SK-N-SH treated with all-trans-retinoic acid at 6 μM for 48 hours (cell line): ENCODE measurements around the gene DENND6A.
A peak's percentile ranks its signal among the peaks of the same experiment; 100 is the strongest.

Experiments used
- CREB5 ChIP-seq: fragments of 250-450 bp; sonication (Bioruptor Pico); IDR thresholded peaks from 2 replicates; pipeline ENCODE4 v1.5.1; 2020; ENCODE audit warnings: low read depth, mild to moderate bottlenecking, moderate library complexity
- RARB ChIP-seq: fragments of 250-450 bp; sonication (Bioruptor Pico); IDR thresholded peaks from 2 replicates; pipeline ENCODE4 v1.8.0; 2021; ENCODE audit warnings: mild to moderate bottlenecking, moderate library complexity
- TSHZ2 ChIP-seq: fragments of 250-450 bp; sonication (Bioruptor Pico); IDR thresholded peaks from 2 replicates; pipeline ENCODE4 v1.5.0; 2020; ENCODE audit warnings: mild to moderate bottlenecking, moderate library complexity
- ZFP3 ChIP-seq: fragments of 250-450 bp; sonication (Bioruptor Pico); IDR thresholded peaks from 2 replicates; pipeline ENCODE4 v1.5.0; 2020; ENCODE audit warnings: mild to moderate bottlenecking, moderate library complexity

- TF ChIP-seq RARB (CRISPR knock-in tag) = no peak
- peak; percentile 49; the same call in 1 of the 2 replicates for TF ChIP-seq CREB5 (CRISPR knock-in tag)
- TF ChIP-seq ZFP3 (CRISPR knock-in tag) = no peak
- no peak for TF ChIP-seq TSHZ2
These were observed 13.6 kb upstream of the DENND6A start for GRCh38 chr3:57706462-57706861.
